Islet of Langerhans (tissue), 1 donor: Measurements from ENCODE around the gene PCDHGA1.

Experiments used
- FAIRE-seq: peaks from one replicate; lab custom pipeline; 2011; peaks lifted over from hg19 to GRCh38; lab: Jason Lieb, UNC

The PCDHGA1 gene

DNA sequence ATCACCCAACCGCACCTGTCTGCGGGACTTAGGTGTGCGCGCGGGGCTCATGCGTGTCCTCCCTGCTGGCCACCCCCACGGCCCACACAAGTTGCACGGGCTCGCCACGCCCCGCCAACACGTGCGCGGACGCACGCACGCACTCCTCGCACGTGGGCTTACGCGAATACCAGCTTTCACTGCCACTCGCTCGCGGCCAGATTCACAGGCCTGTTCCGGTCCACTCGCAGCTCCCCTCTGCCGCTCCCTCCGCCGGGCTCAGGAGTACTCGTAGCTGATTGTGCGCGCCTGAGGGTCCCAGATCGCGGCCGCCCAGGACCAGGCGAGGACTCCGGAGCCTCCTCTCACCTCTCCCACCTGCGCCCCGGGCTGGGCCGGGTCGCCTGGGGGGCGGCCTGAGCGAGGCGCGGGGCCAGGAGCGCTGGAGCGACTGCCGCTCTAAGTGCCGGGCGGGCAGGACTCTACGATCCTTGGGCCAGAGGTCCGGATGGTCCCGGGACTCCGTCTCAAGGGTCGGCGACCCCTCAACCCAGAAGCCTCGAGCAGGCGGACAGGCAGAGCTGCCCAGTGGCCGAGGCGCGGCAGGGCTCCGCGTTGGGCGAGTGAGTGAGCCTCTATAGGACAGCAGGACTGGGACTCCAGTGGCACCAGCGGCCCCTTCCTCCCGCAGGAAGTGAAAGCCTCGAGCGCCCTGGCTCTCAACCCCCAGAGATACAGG lies 162.0 kb downstream of the PCDHGA1 start:
- no peak for FAIRE-seq

DNA sequence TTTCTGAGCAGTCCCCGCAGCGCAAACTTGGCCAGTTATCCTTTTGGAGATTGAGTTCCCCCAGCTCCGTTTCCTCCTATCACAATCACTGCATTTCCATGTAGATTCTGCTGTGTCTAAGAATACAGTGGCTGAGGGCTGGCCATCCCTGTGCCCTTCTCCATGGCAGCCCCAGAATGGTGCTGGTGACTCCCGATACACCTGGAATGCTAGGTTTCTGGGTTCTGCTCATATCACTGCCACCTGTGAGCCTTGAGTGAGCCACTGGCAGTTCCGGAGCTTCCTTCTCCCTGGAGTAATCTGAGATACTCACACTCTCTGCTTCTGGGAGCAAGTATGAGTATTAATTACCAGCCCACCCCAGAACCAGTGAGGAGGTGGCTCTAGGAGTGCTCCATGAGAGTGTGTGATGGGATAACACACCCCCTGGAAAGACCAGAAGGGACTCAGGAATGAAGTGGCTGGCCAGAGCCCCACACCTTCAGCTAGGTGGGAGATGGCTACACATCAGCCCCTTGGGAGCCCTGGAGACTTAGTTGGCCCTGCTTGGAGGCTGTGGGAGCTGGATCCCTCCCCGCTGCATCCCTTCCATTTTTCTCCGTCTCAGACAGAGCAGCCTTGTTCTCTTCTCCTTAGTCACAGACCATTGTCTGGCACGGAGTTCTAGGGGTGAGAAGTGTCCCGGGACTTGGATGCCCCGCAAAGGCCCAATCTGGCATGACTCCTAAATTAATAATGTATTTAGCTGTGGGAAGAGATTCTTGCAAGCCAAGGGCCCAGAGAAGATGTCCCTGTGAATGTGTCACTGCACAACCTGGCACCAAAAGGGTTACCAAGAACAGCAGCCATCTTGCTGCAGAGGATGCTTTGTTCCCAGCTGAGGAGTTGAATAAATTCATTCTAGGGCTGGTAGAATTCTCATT lies 163.4 kb downstream of the PCDHGA1 start:
- no peak for FAIRE-seq

DNA sequence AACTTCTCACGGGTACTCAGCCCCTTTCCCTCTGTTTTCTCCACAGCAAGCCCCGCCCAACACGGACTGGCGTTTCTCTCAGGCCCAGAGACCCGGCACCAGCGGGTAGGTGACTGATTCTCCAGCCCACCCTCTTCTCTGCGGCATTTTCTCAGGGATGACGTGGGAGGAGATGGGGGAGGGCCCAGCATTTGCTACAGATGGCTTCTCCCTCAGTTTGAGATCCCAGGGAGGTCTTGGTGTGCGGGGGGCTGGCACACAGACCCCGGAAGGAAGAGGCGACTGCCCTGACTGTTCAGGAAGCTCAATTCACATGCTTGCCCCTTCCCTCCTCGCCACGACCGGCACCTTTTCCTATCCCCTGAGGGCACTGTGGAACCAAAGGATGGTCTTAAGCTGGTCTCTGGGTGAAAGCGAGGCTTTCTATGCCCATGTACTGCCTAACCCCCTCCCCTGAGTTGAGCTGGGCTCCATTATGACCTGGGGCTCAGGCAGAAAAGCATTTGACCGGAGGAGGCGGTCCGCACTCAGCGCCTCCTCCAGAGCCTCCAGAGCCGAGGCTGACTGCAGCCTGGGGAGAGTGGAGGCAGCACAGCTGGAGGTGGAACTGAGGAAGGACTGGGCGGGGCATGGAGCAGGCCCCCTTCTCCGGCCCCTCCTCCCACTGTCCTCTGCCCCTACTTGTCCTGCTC lies 164.6 kb downstream of the PCDHGA1 start:
- no peak for FAIRE-seq

DNA sequence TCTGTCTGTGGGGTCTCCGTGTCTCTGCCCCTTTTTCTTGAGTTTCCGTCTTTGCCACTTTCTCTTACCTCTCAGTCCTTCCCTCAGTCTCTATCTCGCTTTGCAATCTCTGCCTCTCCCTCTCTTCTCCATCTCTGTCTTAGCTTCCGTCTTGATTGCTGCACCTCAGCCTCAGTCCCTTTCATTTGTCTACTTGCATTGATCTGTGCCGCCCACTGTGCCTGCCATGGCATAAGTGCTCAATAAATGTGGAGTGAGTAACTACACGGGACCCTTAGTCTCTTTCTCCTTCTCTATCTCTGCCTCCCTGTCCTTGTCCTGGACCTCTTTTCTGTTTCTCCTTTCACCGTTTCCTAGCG lies 165.1 kb downstream of the PCDHGA1 start:
- FAIRE-seq = no peak

DNA sequence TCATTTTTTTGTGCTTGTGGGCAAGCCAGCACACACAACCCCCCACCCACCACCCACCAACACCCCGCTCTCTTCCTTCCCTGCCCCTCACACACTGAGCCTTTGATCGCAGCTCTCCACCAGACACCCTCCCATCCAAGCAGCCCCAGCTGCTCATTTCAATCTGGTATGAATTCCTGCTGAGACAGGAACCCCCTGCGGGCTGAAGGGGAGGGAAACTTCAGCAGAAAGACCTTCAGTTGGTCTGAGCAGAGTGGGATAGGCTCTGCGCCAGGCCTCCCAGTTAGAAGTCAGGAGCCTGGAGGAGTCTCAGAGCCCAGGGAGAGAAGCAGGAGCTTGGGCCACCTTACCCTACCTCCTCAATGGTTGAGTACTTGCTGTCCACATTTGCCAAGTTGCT lies 165.7 kb downstream of the PCDHGA1 start:
- FAIRE-seq = no peak

DNA sequence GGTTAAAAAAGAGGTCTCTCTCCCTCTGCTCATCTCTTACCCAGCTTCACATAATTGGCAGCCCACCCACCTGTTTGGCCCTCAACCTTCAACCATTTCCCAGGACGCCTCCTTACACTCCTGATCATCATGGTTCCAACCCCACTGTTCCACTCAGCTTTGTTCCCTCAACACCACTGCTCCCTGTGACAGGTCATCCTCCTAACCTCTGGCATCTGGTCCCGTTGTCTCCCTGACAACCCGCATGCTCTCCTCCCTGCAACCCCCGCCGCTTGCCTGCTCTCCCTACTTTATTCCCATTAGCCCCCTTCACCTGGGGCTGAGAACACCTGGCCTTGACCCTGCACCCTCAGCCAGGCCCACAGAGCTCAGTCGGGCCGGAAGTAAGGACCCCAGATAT lies 171.4 kb downstream of the PCDHGA1 start:
- FAIRE-seq = no peak

DNA sequence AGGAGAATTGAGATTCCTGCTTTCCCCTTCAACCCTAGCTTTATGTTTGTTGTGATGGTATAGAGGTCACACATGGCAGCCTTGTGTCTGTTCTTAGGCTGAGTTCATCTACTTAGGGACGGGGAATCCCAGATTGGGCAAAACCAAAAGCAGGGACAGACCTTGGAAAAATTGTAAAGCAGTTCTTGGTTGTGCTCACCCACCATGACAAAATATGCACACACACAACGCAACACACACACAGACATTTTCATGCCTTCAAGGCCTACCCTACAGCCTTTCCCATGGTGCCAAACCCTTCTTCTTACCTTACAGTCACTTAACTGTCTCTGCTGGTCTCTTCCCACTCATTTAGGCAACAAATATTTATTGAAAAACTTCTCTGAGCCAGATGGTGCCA lies 173.4 kb downstream of the PCDHGA1 start:
- no peak for FAIRE-seq

DNA sequence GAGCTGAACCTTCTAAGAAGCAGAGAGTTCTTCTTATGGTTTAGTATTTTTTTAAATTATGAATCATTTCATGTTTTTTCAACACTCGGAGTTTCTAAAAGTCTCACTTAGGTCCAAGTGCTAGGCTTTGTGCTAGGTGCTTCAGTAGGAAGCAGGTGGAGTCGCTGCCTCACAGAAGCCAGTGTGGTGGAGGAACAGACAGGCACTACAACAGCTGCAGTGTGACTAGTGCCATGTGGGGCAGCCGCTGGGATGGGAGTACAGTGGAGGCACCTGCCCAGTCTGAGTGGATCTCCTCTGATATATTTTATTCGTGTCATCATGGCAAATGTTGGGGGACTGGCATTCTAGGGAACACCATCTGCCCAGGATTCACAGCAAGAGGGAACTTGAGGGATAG lies 173.9 kb downstream of the PCDHGA1 start:
- no peak for FAIRE-seq

DNA sequence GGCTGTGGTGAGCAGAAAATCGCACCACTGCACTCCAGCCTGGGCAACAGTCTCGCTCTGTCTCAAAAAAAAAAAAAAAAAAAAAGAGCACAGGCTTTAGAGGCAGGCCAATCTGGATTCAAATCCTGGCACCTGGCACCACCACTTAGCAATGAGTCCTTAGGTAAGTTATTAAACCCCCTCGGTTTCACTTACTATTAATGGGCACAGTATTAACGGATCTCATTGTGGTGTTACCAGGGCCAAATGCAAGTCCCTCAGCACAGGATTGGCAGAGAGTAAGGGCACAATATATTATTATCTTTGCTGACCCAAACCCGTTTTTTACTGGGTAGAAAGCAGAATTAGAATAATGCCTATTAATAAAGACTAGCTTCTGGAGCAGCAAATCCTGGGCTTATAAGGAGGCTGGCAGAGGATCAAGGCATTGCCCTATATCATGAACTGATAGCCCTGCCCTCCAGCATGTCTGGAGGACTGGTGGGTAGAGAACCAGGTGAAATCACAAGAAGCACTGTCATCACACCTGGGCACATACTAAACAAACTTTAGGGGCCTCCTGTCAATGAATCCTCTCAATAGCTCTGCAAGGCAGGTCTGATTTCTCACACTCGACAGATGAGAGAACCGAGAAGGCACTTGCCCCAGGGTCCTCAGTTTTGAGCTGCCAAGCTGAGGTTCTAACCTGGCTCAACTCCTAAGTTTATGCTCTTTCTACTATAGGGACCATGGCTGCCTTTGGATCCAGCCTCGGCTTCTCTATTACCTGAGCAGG lies 176.3 kb downstream of the PCDHGA1 start:
- no peak for FAIRE-seq

DNA sequence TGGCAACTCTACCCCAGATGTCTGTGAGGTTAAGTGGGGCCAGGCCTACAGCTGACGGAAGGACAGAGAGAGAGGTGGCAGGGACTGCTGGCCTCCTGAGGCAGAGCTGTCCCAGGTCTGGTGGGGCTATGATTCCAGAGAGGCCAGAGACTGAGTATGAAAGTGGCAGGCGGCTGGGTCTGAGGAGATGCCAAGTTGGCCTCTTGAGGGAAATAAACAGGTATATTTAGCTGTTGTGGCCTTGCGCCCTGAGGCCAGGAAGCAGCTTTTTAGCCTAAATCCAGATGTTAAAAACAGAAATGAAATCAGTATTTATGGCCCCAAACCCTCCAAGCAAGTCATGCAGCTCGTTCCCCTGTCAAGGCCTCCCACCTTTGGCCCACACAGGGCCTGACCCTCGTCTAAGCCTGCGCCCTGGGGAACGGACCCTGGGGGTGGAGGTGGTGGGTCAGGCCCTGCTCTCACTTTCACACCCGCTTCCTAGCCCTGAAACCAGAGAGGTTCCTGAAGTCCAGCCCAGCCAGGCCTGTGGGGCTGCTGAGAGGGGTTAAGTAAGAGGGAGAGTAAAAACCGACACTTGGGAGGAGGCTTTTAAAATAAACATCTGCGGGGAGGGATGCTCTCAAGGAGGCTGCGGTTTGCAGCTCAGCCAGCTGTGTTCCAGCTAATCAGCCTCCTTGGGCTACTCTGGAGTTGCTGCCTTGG lies 177.2 kb downstream of the PCDHGA1 start:
- FAIRE-seq = no peak

DNA sequence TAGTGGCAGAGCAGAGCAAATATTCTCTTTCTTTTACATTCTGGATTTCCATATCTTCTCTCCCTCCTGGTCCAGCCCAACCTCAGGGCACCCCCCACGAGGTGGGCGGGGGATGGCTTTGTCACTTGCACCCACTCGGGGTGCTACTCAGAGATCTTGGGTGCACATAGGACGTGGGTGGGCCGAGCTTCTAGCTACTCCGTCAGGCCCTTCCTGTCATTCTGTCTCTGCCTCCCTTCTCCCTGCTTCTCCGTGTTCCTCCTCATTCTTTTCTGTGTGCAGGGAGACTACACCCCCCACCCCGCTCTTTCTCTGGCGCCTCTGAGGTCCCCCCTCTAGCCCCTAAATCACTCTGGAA lies 178.1 kb downstream of the PCDHGA1 start:
- no peak for FAIRE-seq

DNA sequence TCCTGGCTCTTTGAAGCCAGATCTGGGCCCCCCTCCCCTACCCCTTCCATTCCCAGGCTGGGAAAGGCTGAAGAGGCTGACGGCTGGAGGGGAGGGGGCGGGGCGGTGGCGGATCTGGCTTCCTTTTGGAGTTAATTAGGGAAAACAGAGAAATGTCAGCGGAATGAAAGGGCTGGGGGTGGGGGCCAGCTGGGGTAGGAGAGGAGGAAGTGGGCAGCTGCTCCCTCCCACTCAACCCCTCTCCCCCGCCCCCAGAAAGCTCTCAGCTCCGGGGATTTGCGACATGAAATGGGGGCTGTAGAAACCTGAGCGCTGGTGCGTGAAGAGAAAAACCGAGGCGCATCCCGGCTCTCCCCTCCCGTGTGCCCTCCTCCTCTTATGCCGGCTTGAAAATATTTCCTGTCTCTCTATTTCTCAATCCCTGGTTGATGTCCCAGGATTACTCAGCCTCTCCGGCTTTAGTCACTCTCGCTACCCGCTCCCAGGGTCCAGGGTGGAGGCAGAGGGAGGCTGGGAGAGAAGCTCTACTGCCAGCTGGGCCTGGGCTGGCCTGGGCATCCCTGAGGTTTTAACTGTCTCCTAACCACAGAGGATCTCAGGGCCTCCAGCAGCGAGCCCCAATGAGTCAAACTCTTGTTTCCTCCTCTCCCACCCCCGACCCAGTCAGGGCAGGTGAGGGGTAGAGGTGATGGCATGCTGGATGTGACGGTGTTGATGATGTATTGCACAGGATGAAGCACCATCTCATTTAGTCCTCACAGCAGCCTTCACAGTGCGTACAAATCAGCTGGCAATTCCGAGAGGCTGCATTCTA lies 178.7 kb downstream of the PCDHGA1 start:
- no peak for FAIRE-seq

DNA sequence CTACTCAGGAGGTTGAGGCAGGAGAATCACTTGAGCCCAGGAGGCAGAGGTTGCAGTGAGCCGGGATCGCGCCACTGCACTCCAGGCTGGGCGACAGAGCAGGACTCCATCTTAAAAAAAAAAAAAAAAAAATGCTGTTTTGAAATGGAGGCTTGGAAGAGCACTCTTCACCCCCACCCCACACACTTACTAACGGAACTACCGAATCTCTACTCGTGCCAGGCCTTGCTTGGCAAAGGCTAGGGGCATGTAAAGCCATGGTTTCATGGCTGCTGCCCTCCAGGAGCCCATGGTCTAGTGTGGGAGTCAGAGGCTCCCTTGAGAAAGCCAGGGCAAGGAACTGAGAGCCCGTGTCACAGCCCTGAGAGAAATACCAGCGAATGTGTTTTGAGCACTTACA lies 179.8 kb downstream of the PCDHGA1 start:
- no peak for FAIRE-seq

DNA sequence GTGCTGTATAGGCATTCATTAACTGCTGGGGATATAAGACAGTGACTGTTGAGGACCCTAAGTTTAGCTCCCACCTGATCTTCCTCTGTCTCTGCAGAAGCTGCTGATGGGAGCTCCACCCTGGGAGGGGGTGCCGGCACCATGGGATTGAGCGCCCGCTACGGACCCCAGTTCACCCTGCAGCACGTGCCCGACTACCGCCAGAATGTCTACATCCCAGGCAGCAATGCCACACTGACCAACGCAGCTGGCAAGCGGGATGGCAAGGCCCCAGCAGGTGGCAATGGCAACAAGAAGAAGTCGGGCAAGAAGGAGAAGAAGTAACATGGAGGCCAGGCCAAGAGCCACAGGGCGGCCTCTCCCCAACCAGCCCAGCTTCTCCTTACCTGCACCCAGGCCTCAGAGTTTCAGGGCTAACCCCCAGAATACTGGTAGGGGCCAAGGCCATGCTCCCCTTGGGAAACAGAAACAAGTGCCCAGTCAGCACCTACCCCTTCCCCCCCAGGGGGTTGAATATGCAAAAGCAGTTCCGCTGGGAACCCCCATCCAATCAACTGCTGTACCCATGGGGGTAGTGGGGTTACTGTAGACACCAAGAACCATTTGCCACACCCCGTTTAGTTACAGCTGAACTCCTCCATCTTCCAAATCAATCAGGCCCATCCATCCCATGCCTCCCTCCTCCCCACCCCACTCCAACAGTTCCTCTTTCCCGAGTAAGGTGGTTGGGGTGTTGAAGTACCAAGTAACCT lies 180.7 kb downstream of the PCDHGA1 start:
- FAIRE-seq = no peak

DNA sequence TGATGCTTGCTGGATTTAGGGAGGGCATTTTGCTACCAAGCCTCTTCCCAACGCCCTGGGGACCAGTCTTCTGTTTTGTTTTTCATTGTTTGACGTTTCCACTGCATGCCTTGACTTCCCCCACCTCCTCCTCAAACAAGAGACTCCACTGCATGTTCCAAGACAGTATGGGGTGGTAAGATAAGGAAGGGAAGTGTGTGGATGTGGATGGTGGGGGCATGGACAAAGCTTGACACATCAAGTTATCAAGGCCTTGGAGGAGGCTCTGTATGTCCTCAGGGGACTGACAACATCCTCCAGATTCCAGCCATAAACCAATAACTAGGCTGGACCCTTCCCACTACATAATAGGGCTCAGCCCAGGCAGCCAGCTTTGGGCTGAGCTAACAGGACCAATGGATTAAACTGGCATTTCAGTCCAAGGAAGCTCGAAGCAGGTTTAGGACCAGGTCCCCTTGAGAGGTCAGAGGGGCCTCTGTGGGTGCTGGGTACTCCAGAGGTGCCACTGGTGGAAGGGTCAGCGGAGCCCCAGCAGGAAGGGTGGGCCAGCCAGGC lies 181.5 kb downstream of the PCDHGA1 start:
- FAIRE-seq = no peak

DNA sequence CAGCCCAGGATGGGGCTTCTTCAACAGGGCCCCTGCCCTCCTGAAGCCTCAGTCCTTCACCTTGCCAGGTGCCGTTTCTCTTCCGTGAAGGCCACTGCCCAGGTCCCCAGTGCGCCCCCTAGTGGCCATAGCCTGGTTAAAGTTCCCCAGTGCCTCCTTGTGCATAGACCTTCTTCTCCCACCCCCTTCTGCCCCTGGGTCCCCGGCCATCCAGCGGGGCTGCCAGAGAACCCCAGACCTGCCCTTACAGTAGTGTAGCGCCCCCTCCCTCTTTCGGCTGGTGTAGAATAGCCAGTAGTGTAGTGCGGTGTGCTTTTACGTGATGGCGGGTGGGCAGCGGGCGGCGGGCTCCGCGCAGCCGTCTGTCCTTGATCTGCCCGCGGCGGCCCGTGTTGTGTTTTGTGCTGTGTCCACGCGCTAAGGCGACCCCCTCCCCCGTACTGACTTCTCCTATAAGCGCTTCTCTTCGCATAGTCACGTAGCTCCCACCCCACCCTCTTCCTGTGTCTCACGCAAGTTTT lies 182.1 kb downstream of the PCDHGA1 start:
- FAIRE-seq = no peak

DNA sequence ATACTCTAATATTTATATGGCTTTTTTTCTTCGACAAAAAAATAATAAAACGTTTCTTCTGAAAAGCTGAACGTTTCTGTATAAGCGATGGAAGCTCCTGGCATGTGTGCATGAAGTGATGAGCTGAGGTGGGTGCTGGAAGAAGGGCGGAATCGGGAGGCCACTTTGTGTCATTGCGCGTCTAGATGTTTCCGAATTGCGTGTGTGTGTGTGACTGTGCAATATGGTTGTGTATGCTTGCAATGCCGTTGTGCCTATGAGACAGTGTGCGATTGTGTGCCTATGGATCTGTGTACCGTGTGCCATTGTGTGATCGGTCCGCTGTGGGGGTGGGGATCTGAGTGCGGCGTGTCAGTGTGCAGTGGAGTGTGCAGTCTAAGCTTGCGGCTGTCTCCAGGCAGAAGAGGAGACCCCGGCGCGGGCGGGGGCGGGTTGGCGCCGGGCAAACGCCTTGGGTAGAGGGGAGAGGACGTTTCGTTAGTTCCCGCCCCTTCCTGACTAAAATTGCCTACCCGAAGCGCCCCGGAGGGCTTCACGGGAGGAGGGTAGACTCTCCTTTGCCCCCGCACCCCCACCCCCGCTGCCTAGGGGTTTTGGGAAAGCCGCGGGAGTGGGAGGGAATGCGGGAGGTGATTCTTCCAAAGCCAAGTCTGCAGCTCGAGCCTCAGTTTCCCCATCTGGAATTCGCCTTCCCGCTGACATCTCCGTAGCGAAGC lies 182.8 kb downstream of the PCDHGA1 start:
- no peak for FAIRE-seq

DNA sequence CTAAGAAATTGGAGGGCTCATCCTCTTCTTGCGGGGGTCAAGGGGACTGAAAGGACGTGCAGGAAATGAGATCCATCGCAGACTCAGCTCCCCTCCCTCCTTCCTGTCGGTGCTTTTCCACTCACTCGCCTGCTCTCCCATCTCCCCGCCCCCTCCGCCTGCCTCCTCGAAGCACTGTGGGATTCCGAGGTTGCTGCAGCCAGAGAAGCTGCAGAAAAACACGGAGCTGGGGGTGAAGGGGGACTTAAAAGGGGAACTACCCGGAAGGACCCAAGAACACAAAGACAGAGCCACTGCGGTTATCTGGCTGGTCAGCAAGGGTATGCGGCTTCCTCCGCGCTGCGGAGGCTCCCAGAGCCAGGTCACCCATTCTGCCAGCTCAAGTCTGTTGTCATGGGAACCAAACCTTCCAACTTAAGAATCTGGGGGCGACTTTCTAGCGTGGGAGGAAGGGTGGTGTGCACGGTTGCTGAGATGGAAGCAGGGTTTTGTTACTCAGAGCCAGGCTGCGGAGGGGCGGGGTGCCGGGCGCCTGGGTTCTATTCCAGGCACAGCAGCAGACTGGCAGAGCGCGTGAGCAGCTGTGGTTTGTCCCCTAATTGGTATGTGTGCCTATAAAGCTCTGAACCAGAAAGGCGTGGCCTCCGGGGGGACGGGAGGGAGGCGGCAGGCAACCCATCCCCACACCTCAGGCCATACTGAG lies 183.5 kb downstream of the PCDHGA1 start:
- FAIRE-seq = no peak
